Measurements from ENCODE around the gene ETV7. TPM values are rescaled to one million over a fixed set of nuclear protein-coding genes. Genes with fewer than 3 reads are reported as not detected.

Gene ETV7
- total and polyA plus RNA-seq, 2 experiments from 2014 or later = 0.47 to 1.2 TPM

DNA sequence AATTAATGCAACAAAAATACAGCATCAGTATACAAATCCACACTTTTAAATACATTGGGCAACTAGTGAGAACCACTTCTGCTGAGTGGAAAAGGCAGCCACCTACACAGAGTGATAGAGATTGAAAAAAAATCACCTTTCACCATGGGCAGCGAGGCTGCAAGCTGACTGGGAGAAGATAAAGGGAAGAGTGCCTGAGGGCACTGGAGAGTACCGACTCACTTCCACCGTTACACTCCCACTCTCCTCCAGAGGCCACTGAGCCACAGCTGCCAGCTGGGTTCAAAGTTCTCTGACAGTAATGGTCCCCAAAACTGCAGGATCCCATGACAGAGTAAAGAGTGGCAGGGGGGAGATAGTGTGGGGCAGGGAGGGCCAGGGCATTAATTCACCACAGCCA lies 31.1 kb upstream of the ETV7 start:
- no peak for DNase-seq (ENCODE audit: low spot score)

More for the DNA sequence above, 31.1 kb upstream of the ETV7 start:
- Histone ChIP-seq H3K9me2 (ENCODE audit: insufficient read depth) (no peaks in the 10 kb centered on the region), H3K27me3 (ENCODE audit: insufficient read depth) (no peaks in the 10 kb centered on the region), H3K79me2 (replicated peaks; ENCODE audit: insufficient read depth) (no peaks in the 10 kb centered on the region), H3K4me1 (ENCODE audit: insufficient read depth) (peaks cover 8% of the 10 kb centered on the region; the same call in 1 of the 2 replicates), H3F3A (replicated peaks; ENCODE audit: low read depth) (no peaks in the 10 kb centered on the region; the same call in 1 of the 2 replicates), H4K20me1 (replicated peaks; ENCODE audit: insufficient read depth) (no peaks in the 10 kb centered on the region), H3K4me2 (no peak overlapping the region), H3K4me3 (no peak overlapping the region), H2AFZ (no peak overlapping the region), H3K36me3 (ENCODE audit: insufficient read depth) (no peaks in the 10 kb centered on the region), H3K27ac (ENCODE audit: low read depth) (no peak overlapping the region)
- peaks cover 11% of the 10 kb centered on the region for H3K4me1 Mint-ChIP-seq
- no peak for TF ChIP-seq EZH2phosphoT487 (IDR thresholded peaks at IDR 0.05; ENCODE audit: unreplicated experiment)
- TF ChIP-seq, protein P1, sequence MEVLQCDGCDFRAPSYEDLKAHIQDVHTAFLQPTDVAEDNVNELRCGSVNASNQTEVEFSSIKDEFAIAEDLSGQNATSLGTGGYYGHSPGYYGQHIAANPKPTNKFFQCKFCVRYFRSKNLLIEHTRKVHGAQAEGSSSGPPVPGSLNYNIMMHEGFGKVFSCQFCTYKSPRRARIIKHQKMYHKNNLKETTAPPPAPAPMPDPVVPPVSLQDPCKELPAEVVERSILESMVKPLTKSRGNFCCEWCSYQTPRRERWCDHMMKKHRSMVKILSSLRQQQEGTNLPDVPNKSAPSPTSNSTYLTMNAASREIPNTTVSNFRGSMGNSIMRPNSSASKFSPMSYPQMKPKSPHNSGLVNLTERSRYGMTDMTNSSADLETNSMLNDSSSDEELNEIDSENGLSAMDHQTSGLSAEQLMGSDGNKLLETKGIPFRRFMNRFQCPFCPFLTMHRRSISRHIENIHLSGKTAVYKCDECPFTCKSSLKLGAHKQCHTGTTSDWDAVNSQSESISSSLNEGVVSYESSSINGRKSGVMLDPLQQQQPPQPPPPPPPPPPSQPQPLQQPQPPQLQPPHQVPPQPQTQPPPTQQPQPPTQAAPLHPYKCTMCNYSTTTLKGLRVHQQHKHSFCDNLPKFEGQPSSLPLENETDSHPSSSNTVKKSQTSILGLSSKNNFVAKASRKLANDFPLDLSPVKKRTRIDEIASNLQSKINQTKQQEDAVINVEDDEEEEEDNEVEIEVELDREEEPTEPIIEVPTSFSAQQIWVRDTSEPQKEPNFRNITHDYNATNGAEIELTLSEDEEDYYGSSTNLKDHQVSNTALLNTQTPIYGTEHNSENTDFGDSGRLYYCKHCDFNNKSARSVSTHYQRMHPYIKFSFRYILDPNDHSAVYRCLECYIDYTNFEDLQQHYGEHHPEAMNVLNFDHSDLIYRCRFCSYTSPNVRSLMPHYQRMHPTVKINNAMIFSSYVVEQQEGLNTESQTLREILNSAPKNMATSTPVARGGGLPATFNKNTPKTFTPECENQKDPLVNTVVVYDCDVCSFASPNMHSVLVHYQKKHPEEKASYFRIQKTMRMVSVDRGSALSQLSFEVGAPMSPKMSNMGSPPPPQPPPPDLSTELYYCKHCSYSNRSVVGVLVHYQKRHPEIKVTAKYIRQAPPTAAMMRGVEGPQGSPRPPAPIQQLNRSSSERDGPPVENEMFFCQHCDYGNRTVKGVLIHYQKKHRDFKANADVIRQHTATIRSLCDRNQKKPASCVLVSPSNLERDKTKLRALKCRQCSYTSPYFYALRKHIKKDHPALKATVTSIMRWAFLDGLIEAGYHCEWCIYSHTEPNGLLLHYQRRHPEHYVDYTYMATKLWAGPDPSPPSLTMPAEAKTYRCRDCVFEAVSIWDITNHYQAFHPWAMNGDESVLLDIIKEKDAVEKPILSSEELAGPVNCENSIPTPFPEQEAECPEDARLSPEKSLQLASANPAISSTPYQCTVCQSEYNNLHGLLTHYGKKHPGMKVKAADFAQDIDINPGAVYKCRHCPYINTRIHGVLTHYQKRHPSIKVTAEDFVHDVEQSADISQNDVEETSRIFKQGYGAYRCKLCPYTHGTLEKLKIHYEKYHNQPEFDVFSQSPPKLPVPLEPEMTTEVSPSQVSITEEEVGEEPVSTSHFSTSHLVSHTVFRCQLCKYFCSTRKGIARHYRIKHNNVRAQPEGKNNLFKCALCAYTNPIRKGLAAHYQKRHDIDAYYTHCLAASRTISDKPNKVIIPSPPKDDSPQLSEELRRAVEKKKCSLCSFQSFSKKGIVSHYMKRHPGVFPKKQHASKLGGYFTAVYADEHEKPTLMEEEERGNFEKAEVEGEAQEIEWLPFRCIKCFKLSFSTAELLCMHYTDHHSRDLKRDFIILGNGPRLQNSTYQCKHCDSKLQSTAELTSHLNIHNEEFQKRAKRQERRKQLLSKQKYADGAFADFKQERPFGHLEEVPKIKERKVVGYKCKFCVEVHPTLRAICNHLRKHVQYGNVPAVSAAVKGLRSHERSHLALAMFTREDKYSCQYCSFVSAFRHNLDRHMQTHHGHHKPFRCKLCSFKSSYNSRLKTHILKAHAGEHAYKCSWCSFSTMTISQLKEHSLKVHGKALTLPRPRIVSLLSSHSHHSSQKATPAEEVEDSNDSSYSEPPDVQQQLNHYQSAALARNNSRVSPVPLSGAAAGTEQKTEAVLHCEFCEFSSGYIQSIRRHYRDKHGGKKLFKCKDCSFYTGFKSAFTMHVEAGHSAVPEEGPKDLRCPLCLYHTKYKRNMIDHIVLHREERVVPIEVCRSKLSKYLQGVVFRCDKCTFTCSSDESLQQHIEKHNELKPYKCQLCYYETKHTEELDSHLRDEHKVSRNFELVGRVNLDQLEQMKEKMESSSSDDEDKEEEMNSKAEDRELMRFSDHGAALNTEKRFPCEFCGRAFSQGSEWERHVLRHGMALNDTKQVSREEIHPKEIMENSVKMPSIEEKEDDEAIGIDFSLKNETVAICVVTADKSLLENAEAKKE (CRISPR knock-in tag; IDR thresholded peaks at IDR 0.05) = no peak
- TF ChIP-seq STAT1 (IDR thresholded peaks at IDR 0.05; ENCODE audit: unreplicated experiment) = no peak
- TF ChIP-seq CREB1 (CRISPR knock-in tag; IDR thresholded peaks at IDR 0.05; ENCODE audit: low read depth) = no peak
- no peak for TF ChIP-seq JUNB (IDR thresholded peaks at IDR 0.05; ENCODE audit: unreplicated experiment)
- TF ChIP-seq NANOG (IDR thresholded peaks at IDR 0.05; ENCODE audit: borderline replicate concordance) = no peak
- no peak for TF ChIP-seq POLR2AphosphoS5 (IDR thresholded peaks at IDR 0.05; ENCODE audit: low read depth)
- no peak for TF ChIP-seq ZNF331 (CRISPR knock-in tag; IDR thresholded peaks at IDR 0.05; ENCODE audit: low read depth)
- no peak for TF ChIP-seq ZNF114 (CRISPR knock-in tag; IDR thresholded peaks at IDR 0.05)
- TF ChIP-seq, protein P2, sequence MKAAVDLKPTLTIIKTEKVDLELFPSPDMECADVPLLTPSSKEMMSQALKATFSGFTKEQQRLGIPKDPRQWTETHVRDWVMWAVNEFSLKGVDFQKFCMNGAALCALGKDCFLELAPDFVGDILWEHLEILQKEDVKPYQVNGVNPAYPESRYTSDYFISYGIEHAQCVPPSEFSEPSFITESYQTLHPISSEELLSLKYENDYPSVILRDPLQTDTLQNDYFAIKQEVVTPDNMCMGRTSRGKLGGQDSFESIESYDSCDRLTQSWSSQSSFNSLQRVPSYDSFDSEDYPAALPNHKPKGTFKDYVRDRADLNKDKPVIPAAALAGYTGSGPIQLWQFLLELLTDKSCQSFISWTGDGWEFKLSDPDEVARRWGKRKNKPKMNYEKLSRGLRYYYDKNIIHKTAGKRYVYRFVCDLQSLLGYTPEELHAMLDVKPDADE (IDR thresholded peaks at IDR 0.05) = no peak
- TF ChIP-seq, protein P3, sequence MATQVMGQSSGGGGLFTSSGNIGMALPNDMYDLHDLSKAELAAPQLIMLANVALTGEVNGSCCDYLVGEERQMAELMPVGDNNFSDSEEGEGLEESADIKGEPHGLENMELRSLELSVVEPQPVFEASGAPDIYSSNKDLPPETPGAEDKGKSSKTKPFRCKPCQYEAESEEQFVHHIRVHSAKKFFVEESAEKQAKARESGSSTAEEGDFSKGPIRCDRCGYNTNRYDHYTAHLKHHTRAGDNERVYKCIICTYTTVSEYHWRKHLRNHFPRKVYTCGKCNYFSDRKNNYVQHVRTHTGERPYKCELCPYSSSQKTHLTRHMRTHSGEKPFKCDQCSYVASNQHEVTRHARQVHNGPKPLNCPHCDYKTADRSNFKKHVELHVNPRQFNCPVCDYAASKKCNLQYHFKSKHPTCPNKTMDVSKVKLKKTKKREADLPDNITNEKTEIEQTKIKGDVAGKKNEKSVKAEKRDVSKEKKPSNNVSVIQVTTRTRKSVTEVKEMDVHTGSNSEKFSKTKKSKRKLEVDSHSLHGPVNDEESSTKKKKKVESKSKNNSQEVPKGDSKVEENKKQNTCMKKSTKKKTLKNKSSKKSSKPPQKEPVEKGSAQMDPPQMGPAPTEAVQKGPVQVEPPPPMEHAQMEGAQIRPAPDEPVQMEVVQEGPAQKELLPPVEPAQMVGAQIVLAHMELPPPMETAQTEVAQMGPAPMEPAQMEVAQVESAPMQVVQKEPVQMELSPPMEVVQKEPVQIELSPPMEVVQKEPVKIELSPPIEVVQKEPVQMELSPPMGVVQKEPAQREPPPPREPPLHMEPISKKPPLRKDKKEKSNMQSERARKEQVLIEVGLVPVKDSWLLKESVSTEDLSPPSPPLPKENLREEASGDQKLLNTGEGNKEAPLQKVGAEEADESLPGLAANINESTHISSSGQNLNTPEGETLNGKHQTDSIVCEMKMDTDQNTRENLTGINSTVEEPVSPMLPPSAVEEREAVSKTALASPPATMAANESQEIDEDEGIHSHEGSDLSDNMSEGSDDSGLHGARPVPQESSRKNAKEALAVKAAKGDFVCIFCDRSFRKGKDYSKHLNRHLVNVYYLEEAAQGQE (IDR thresholded peaks at IDR 0.05; ENCODE audit: unreplicated experiment) = no peak
- TF ChIP-seq, protein P4, sequence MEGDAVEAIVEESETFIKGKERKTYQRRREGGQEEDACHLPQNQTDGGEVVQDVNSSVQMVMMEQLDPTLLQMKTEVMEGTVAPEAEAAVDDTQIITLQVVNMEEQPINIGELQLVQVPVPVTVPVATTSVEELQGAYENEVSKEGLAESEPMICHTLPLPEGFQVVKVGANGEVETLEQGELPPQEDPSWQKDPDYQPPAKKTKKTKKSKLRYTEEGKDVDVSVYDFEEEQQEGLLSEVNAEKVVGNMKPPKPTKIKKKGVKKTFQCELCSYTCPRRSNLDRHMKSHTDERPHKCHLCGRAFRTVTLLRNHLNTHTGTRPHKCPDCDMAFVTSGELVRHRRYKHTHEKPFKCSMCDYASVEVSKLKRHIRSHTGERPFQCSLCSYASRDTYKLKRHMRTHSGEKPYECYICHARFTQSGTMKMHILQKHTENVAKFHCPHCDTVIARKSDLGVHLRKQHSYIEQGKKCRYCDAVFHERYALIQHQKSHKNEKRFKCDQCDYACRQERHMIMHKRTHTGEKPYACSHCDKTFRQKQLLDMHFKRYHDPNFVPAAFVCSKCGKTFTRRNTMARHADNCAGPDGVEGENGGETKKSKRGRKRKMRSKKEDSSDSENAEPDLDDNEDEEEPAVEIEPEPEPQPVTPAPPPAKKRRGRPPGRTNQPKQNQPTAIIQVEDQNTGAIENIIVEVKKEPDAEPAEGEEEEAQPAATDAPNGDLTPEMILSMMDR (conservative IDR thresholded peaks at IDR 0.05; ENCODE audit: low read depth in 2 of 2) = no peak
- TF ChIP-seq EZH2 (IDR thresholded peaks at IDR 0.05; ENCODE audit: low read depth, unreplicated experiment) = no peak
- no peak overlapping the region for H3K4me3 Mint-ChIP-seq
- no peaks in the 10 kb centered on the region for H3K36me3 Mint-ChIP-seq (ENCODE audit: low read depth)
- H3K27ac Mint-ChIP-seq = no peak overlapping the region
- H3K27me3 Mint-ChIP-seq (ENCODE audit: insufficient read depth, low read depth, poor library complexity) = peaks cover 4% of the 10 kb centered on the region
- no peaks in the 10 kb centered on the region for H3K9me3 Mint-ChIP-seq
- ATAC-seq = no peak
